IMR-90 (cell line): ENCODE data around the gene PKN3. TPM values are rescaled to one million over a fixed set of nuclear protein-coding genes. Genes with fewer than 3 reads are reported as not detected.

Source experiments
- ATAC-seq: fragments of 200-7000 bp; cut with Tn5 transposase; 2 replicates; pipeline ENCODE4 v1.9.1; 2020; ENCODE audit warnings: low read depth, mild to moderate bottlenecking, moderate library complexity
- BruUV-seq: library from RNA; stranded (reverse); fragments of 400-500 nt; replicated peaks from 2 replicates; lab custom pipeline; 2021; lab: Mats Ljungman, UMichigan
- CTCF ChIA-PET: fragments of 300-600 bp; formaldehyde crosslinking; extraction: SDS; loops from one replicate; lab custom pipeline; 2021; ENCODE audit warnings: antibody characterized with exemption; lab: Yijun Ruan, JAX
- POLR2A ChIA-PET: fragments of 300-600 bp; sonication (Branson Sonifier 250); formaldehyde crosslinking; loops from one replicate; lab custom pipeline; 2022; ENCODE audit warnings: antibody characterized with exemption; ENCODE audit not compliant: unreplicated experiment; lab: Charles Lee
- DNase-seq: peaks from one replicate; pipeline ENCODE4 v3.0.0; 2013
- H2AFZ ChIP-seq: replicated peaks from 2 replicates; pipeline ENCODE3; 2013; ENCODE audit warnings: low read length, mild to moderate bottlenecking; ENCODE audit not compliant: poor library complexity
- H2AK5ac ChIP-seq: 2 replicates; pipeline ENCODE4 v1.6.1; 2013; ENCODE audit warnings: low read depth, low read length, inconsistent platforms
- H2AK9ac ChIP-seq: replicated peaks from 2 replicates; pipeline ENCODE3; 2013; ENCODE audit warnings: mild to moderate bottlenecking, low read depth, low read length, moderate library complexity; ENCODE audit not compliant: poor library complexity
- H2BK120ac ChIP-seq: 2 replicates; pipeline ENCODE4 v1.6.1; 2013; ENCODE audit warnings: low read depth, low read length, inconsistent platforms
- H2BK15ac ChIP-seq: 3 replicates; pipeline ENCODE4 v1.6.1; 2013; ENCODE audit warnings: low read depth, low read length, inconsistent platforms
- H2BK20ac ChIP-seq: 2 replicates; pipeline ENCODE4 v1.6.1; 2013; ENCODE audit warnings: low read depth, mild to moderate bottlenecking, inconsistent platforms, low read length, moderate library complexity
- H2BK5ac ChIP-seq: 2 replicates; pipeline ENCODE4 v1.6.1; 2013; ENCODE audit warnings: mild to moderate bottlenecking, low read depth, low read length, inconsistent platforms; ENCODE audit not compliant: poor library complexity, severe bottlenecking
- H3K14ac ChIP-seq: replicated peaks from 2 replicates; pipeline ENCODE4 v1.6.1; 2013; ENCODE audit warnings: low read depth, low read length, inconsistent platforms
- H3K18ac ChIP-seq: 2 replicates; pipeline ENCODE4 v1.6.1; 2013; ENCODE audit warnings: low read depth, low read length, control low read depth
- H3K23ac ChIP-seq: 2 replicates; pipeline ENCODE4 v1.6.1; 2013; ENCODE audit warnings: low read depth, low read length, inconsistent platforms
- H3K27ac ChIP-seq: 2 replicates; pipeline ENCODE4 v1.5.1; 2013; ENCODE audit warnings: mild to moderate bottlenecking, control low read depth, low read length; ENCODE audit not compliant: insufficient read depth
- H3K27me3 ChIP-seq: 2 replicates; pipeline ENCODE4 v1.6.1; 2013; ENCODE audit warnings: low read length; ENCODE audit not compliant: control insufficient read depth, insufficient read depth
- H3K36me3 ChIP-seq: 2 replicates; pipeline ENCODE4 v1.6.1; 2013; ENCODE audit warnings: low read length, mixed read lengths; ENCODE audit not compliant: control insufficient read depth, insufficient read depth
- H3K4ac ChIP-seq: 2 replicates; pipeline ENCODE4 v1.6.1; 2013; ENCODE audit warnings: low read depth, low read length, inconsistent platforms
- H3K4me1 ChIP-seq: 2 replicates; pipeline ENCODE4 v1.6.1; 2013; ENCODE audit warnings: low read length, mixed read lengths; ENCODE audit not compliant: control insufficient read depth, insufficient read depth
- H3K4me2 ChIP-seq: 2 replicates; pipeline ENCODE4 v1.6.1; 2013; ENCODE audit warnings: low read depth, mild to moderate bottlenecking, control low read depth, low read length, moderate library complexity
- H3K4me3 ChIP-seq: 2 replicates; pipeline ENCODE4 v1.5.1; 2013; ENCODE audit warnings: low read depth, mild to moderate bottlenecking, control low read depth, low read length, moderate library complexity; ENCODE audit not compliant: insufficient read depth
- H3K56ac ChIP-seq: 2 replicates; pipeline ENCODE4 v1.6.1; 2013; ENCODE audit warnings: low read length, inconsistent platforms; ENCODE audit not compliant: insufficient read depth; ENCODE audit errors: extremely low read depth
- H3K79me1 ChIP-seq, 2 experiments: 2 replicates each; pipeline ENCODE4 v1.6.1; 2013; ENCODE audit warnings: low read length in 2 of 2, inconsistent platforms in 1 of 2, low read depth in 1 of 2
- H3K9ac ChIP-seq: 2 replicates; pipeline ENCODE4 v1.6.1; 2013; ENCODE audit warnings: low read depth, low read length, control low read depth
- H3K9me1 ChIP-seq: 2 replicates; pipeline ENCODE4 v1.6.1; 2013; ENCODE audit warnings: low read length, inconsistent platforms; ENCODE audit not compliant: insufficient read depth
- H3K9me3 ChIP-seq: 2 replicates; pipeline ENCODE4 v1.6.1; 2013; ENCODE audit warnings: low read length; ENCODE audit not compliant: control insufficient read depth, insufficient read depth
- H4K20me1 ChIP-seq: 2 replicates; pipeline ENCODE4 v1.6.1; 2013; ENCODE audit warnings: low read length, inconsistent platforms; ENCODE audit not compliant: insufficient read depth
- H4K5ac ChIP-seq: 2 replicates; pipeline ENCODE4 v1.6.1; 2013; ENCODE audit warnings: mild to moderate bottlenecking, low read depth, low read length, control low read depth
- H4K8ac ChIP-seq, 2 experiments: 2 replicates each; pipeline ENCODE4 v1.6.1; 2013; ENCODE audit warnings: low read depth in 2 of 2, low read length in 2 of 2, control low read depth in 1 of 2, inconsistent platforms in 1 of 2
- H4K91ac ChIP-seq: 2 replicates; pipeline ENCODE4 v1.6.1; 2013; ENCODE audit warnings: low read depth, low read length, inconsistent platforms; ENCODE audit not compliant: insufficient read depth
- BHLHE40 ChIP-seq: fragments of 150-350 bp; IDR thresholded peaks from 2 replicates; pipeline ENCODE4 v1.6.1; 2016; ENCODE audit warnings: mild to moderate bottlenecking, low read depth, low read length
- CEBPB ChIP-seq: IDR thresholded peaks from 2 replicates; pipeline ENCODE4 v1.6.1; 2012; ENCODE audit warnings: low read depth, low read length, improper control_type of control experiment
- CHD1 ChIP-seq: IDR thresholded peaks from 2 replicates; pipeline ENCODE4 v1.6.1; 2012; ENCODE audit warnings: low read depth, low read length, improper control_type of control experiment
- CTCF ChIP-seq: conservative IDR thresholded peaks from 2 replicates; pipeline ENCODE4 v1.5.1; 2012; ENCODE audit warnings: mild to moderate bottlenecking, low read depth, low read length, improper control_type of control experiment
- ELK1 ChIP-seq: fragments of 150-350 bp; IDR thresholded peaks from 2 replicates; pipeline ENCODE4 v1.6.1; 2016; ENCODE audit warnings: low read depth, mild to moderate bottlenecking, low read length, moderate library complexity, borderline replicate concordance
- FOS ChIP-seq: fragments of 150-350 bp; IDR thresholded peaks from 2 replicates; pipeline ENCODE4 v1.6.1; 2016; ENCODE audit warnings: low read depth, low read length
- MAFK ChIP-seq: IDR thresholded peaks from 2 replicates; pipeline ENCODE4 v1.6.1; 2012; ENCODE audit warnings: low read depth, low read length, improper control_type of control experiment
- MAZ ChIP-seq: IDR thresholded peaks from 2 replicates; pipeline ENCODE4 v1.6.1; 2012; ENCODE audit warnings: low read depth, mild to moderate bottlenecking, low read length, improper control_type of control experiment, moderate library complexity, borderline replicate concordance
- MXI1 ChIP-seq: IDR thresholded peaks from 2 replicates; pipeline ENCODE4 v1.6.1; 2012; ENCODE audit warnings: low read depth, mild to moderate bottlenecking, low read length, moderate library complexity, borderline replicate concordance
- NFE2L2 ChIP-seq: fragments of 150-350 bp; IDR thresholded peaks from 2 replicates; pipeline ENCODE4 v1.6.1; 2016; ENCODE audit warnings: low read depth, mild to moderate bottlenecking, low read length
- POLR2A ChIP-seq: IDR thresholded peaks from 2 replicates; pipeline ENCODE4 v1.6.1; 2012; ENCODE audit warnings: mild to moderate bottlenecking, low read depth, low read length
- RAD21 ChIP-seq: IDR thresholded peaks from 2 replicates; pipeline ENCODE4 v1.6.1; 2012; ENCODE audit warnings: low read length, improper control_type of control experiment
- RCOR1 ChIP-seq: IDR thresholded peaks from 2 replicates; pipeline ENCODE4 v1.6.1; 2012; ENCODE audit warnings: mild to moderate bottlenecking, low read length, improper control_type of control experiment; ENCODE audit not compliant: insufficient replicate concordance
- RFX5 ChIP-seq: IDR thresholded peaks from 2 replicates; pipeline ENCODE4 v1.8.0; 2012; ENCODE audit warnings: low read depth, mild to moderate bottlenecking, low read length, moderate library complexity
- SMC3 ChIP-seq: fragments of 150-350 bp; IDR thresholded peaks from 2 replicates; pipeline ENCODE4 v1.6.1; 2016; ENCODE audit warnings: low read depth, mild to moderate bottlenecking, antibody characterized with exemption, low read length, moderate library complexity
- USF2 ChIP-seq: fragments of 150-350 bp; IDR thresholded peaks from 2 replicates; pipeline ENCODE4 v1.6.1; 2017; ENCODE audit warnings: mild to moderate bottlenecking, antibody characterized with exemption, low read length, low read depth
- WGBS, 2 experiments: methylation state at CpG; one replicate each; pipeline versions ENCODE4 v1.1.5 to v1.1.7; 2013; ENCODE audit warnings: missing lambda C conversion rate in 2 of 2; ENCODE audit not compliant: insufficient read length in 1 of 2; ENCODE audit errors: extremely low coverage in 2 of 2; 5-methylcytosine and 5-hydroxymethylcytosine counted together
- dilution Hi-C: fragments of 300-500 bp; cut with HindIII; formaldehyde crosslinking; loops from one replicate; pipeline ENCODE4 v1.14.3; 2018; ENCODE audit warnings: low sequenced_read_pairs; ENCODE audit not compliant: unreplicated experiment
- in situ Hi-C: fragments of 300-500 bp; cut with MboI; formaldehyde crosslinking; loops from 3 replicates; pipeline ENCODE4 v1.14.3; 2019; ENCODE audit warnings: low sequenced_read_pairs, inconsistent platforms, mixed read lengths
- intact Hi-C: fragments of 100-400 bp; cut with micrococcal nuclease; formaldehyde crosslinking; loops from 2 replicates; pipeline ENCODE4 v1.10.0; 2022
- polyA plus RNA-seq, 3 experiments: library from polyadenylated mRNA; depleted of rRNA; stranded (reverse); fragments of >200 nt; gene quantifications; 2 replicates each; pipeline ENCODE4 v1.2.3, GENCODE V29; 2012; ENCODE audit warnings: low replicate concordance in 1 of 3
- total RNA-seq: library from RNA; depleted of rRNA; stranded (reverse); fragments of >200 nt; gene quantifications from 2 replicates; pipeline ENCODE4 v1.2.3, GENCODE V29; 2012

PKN3 gene
- total and polyA plus RNA-seq, 2 of the 4 experiments (the other 2 are of a cell fraction), result 1.6 to 3.8 TPM

- H3K18ac ChIP-seq, result no peak overlapping the region; the same call in 1 of the 2 replicates
- ChIA-PET POLR2A (no interaction called here), CTCF (no interaction called here)
- H3K4me1 ChIP-seq, result no peaks in the 10 kb centered on the region
- H4K8ac ChIP-seq, result peak overlapping the region; percentile 99 to 100
- no peak overlapping the region for H2AK9ac ChIP-seq
- peak overlapping the region; percentile 98; the same call in 1 of the 2 replicates for H3K27ac ChIP-seq
- no peaks in the 10 kb centered on the region for H4K20me1 ChIP-seq
- peak overlapping the region; percentile 100 for H3K56ac ChIP-seq
- no peak overlapping the region for H3K4me3 ChIP-seq
- H2AK5ac ChIP-seq, result peak overlapping the region; percentile 61
- H2BK15ac ChIP-seq, result peak overlapping the region; percentile 100; the same call in 2 of the 3 replicates
- H3K9me3 ChIP-seq, result no peaks in the 10 kb centered on the region
- H3K14ac ChIP-seq, result peak overlapping the region; percentile 100
- H4K5ac ChIP-seq, result peak overlapping the region; percentile 100
- peak overlapping the region; percentile 100 for H4K91ac ChIP-seq
- ATAC-seq (no peak), DNase-seq (no peak)
- TF ChIP-seq RFX5 (no peak), POLR2A (no peak), MAZ (no peak), CHD1 (no peak), CEBPB (no peak), RAD21 (no peak), SMC3 (no peak), USF2 (no peak), NFE2L2 (no peak), ELK1 (no peak), MAFK (no peak), FOS (no peak), MXI1 (no peak), RCOR1 (no peak), CTCF (no peak), BHLHE40 (no peak)
- peak overlapping the region; percentile 100 for H2BK5ac ChIP-seq
- H2AFZ ChIP-seq, result no peak overlapping the region
- peak overlapping the region; percentile 100; the same call in 1 of the 2 replicates for H3K23ac ChIP-seq
- dilution Hi-C loops, result no loop called here
- peaks cover 10 to 18% of the 10 kb centered on the region in 2 experiments; a peak in 3 of 4 replicates for H3K79me1 ChIP-seq
- H3K27me3 ChIP-seq, result no peaks in the 10 kb centered on the region
- no peaks in the 10 kb centered on the region for H3K36me3 ChIP-seq
- intact Hi-C loops, result loop anchor here (2.0 kb wide), 1 partner anchor 31 kb away; the partner anchor contains the start of gene SET
- H3K4me2 ChIP-seq, result peak overlapping the region; percentile 96; the same call in 1 of the 2 replicates
- no TSS peak for BruUV-seq
- H2BK20ac ChIP-seq, result peak overlapping the region; percentile 100; the same call in 1 of the 2 replicates
- peak overlapping the region; percentile 100 for H3K4ac ChIP-seq
- in situ Hi-C loops, result no loop called here
- H3K9ac ChIP-seq, result peak overlapping the region; percentile 100
- H3K9me1 ChIP-seq, result no peaks in the 10 kb centered on the region
- 100% methylated on average over 4 of the region's 13 CpGs; no CpG with 5 or more reads in 1 of the 2 experiments for WGBS, 2 experiments
- peak overlapping the region; percentile 100; the same call in 1 of the 2 replicates for H2BK120ac ChIP-seq
Measured at GRCh38 chr9:128657344-128657704, 45.0 kb upstream of the PKN3 start.
